ENCODE measurements around the gene RIC1. TPM values are rescaled to one million over a fixed set of nuclear protein-coding genes. Genes with fewer than 3 reads are reported as not detected.

The RIC1 gene
- total RNA-seq, 2 experiments from 2014 or later: 24.7 to 26.3 TPM

GRCh38 chr9:5596173-5596572 is 32.7 kb upstream of the RIC1 start:
- intact Hi-C loops (cut with DNase I, micrococcal nuclease): loop anchor here in 1 of 2 experiments (10.0 kb wide), 3 partner anchors 251 to 611 kb away; partner anchors contain the start of gene JAK2
- ChIA-PET POLR2A (interaction anchor here (0.8 to 2.0 kb wide), 5 partner anchors 24 to 917 kb away, joined by 3 to 6 read pairs (median 3); partner anchors contain the start of genes CD274, CDC37L1 and PLGRKT), CTCF (no interaction called here)
- Mint-ChIP-seq H3K9me3 (no peaks in the 10 kb centered on the region), H3K27ac (no peak overlapping the region), H3K36me3 (ENCODE audit: low read depth) (no peaks in the 10 kb centered on the region), H3K27me3 (no peaks in the 10 kb centered on the region), H3K4me1 (ENCODE audit: low read depth) (peaks cover 11% of the 10 kb centered on the region), H3K4me3 (no peak overlapping the region)
- no peaks in the 10 kb centered on the region for H3K27me3 ChIP-seq (ENCODE audit: control insufficient read depth in 1 of 2, insufficient read depth in 2 of 2, low read length in 2 of 2)
- ATAC-seq (ENCODE audit: poor library complexity) (no peak), DNase-seq (no peak)
- H3K36me3 ChIP-seq (ENCODE audit: insufficient read depth, low read length): no peaks in the 10 kb centered on the region
- no peak overlapping the region for H3K4me3 ChIP-seq (ENCODE audit: low read length)
- H3K4me1 ChIP-seq (ENCODE audit: insufficient read depth, low read length): peaks cover 6% of the 10 kb centered on the region
- H3K27ac ChIP-seq (ENCODE audit: low read depth in 1 of 2, low read length in 2 of 2): no peak overlapping the region
- H3K9me3 ChIP-seq (ENCODE audit: control insufficient read depth in 1 of 2, insufficient read depth in 1 of 2, low read length in 2 of 2): no peaks in the 10 kb centered on the region
- TF ChIP-seq CTCF (IDR thresholded peaks at IDR 0.05): no peak

GRCh38 chr9:5608298-5609225 is 20.3 kb upstream of the RIC1 start:
- intact Hi-C loops (cut with DNase I, micrococcal nuclease): no loop called here
- H3K9me3 Mint-ChIP-seq: no peaks in the 10 kb centered on the region
- peaks cover 4% of the 10 kb centered on the region for H3K4me1 ChIP-seq (ENCODE audit: insufficient read depth, low read length)
- peak overlapping the region; percentile 71 for H3K27ac Mint-ChIP-seq
- no peaks in the 10 kb centered on the region for H3K27me3 Mint-ChIP-seq
- peak in 3 of 14 experiments; percentile 17 to 26 (median 18) for DNase-seq
- peaks cover 39% of the 10 kb centered on the region for H3K4me1 Mint-ChIP-seq (ENCODE audit: low read depth)
- H3K27me3 ChIP-seq (ENCODE audit: control insufficient read depth in 1 of 2, insufficient read depth in 2 of 2, low read length in 2 of 2): no peaks in the 10 kb centered on the region
- H3K9me3 ChIP-seq (ENCODE audit: control insufficient read depth in 1 of 2, insufficient read depth in 1 of 2, low read length in 2 of 2): no peaks in the 10 kb centered on the region
- peak; percentile 62 for ATAC-seq (ENCODE audit: poor library complexity)
- no peak for TF ChIP-seq CTCF (IDR thresholded peaks at IDR 0.05)
- peak overlapping the region; percentile 42 for H3K4me3 ChIP-seq (ENCODE audit: low read length)
- H3K36me3 ChIP-seq (ENCODE audit: insufficient read depth, low read length): no peaks in the 10 kb centered on the region
- no peak overlapping the region for H3K27ac ChIP-seq (ENCODE audit: low read depth in 1 of 2, low read length in 2 of 2)
- POLR2A ChIA-PET: interaction anchor here (0.7 to 2.0 kb wide), 2 partner anchors 15 to 19 kb away, joined by 3 to 28 read pairs; partner anchors contain the start of gene RIC1
- H3K4me3 Mint-ChIP-seq: peak overlapping the region; percentile 83
- CTCF ChIA-PET: interaction anchor here (1.0 kb wide), 1 partner anchor 8 kb away, joined by 6 read pairs; no protein-coding TSS in a partner anchor
- no peaks in the 10 kb centered on the region for H3K36me3 Mint-ChIP-seq (ENCODE audit: low read depth)

- H3K27ac ChIP-seq (ENCODE audit: low read depth in 1 of 2, low read length in 2 of 2): no peak overlapping the region
- H3K4me1 ChIP-seq (ENCODE audit: insufficient read depth, low read length): peaks cover 4% of the 10 kb centered on the region
- H3K27me3 ChIP-seq (ENCODE audit: control insufficient read depth in 1 of 2, insufficient read depth in 2 of 2, low read length in 2 of 2): no peaks in the 10 kb centered on the region
- no peaks in the 10 kb centered on the region for H3K27me3 Mint-ChIP-seq
- no peak for ATAC-seq (ENCODE audit: poor library complexity)
- H3K9me3 Mint-ChIP-seq: no peaks in the 10 kb centered on the region
- CTCF ChIA-PET: interaction anchor here (1.0 kb wide), 1 partner anchor 9 kb away, joined by 6 read pairs; no protein-coding TSS in a partner anchor
- H3K9me3 ChIP-seq (ENCODE audit: control insufficient read depth in 1 of 2, insufficient read depth in 1 of 2, low read length in 2 of 2): no peaks in the 10 kb centered on the region
- peak overlapping the region; percentile 71 for H3K27ac Mint-ChIP-seq
- TF ChIP-seq CTCF (IDR thresholded peaks at IDR 0.05): no peak
- H3K4me3 Mint-ChIP-seq: peak overlapping the region; percentile 83
- POLR2A ChIA-PET: interaction anchor here (0.7 to 2.0 kb wide), 2 partner anchors 14 to 19 kb away, joined by 3 to 28 read pairs; partner anchors contain the start of gene RIC1
- H3K36me3 Mint-ChIP-seq (ENCODE audit: low read depth): no peaks in the 10 kb centered on the region
- H3K4me1 Mint-ChIP-seq (ENCODE audit: low read depth): peaks cover 39% of the 10 kb centered on the region
- DNase-seq: no peak
- intact Hi-C loops (cut with DNase I, micrococcal nuclease): no loop called here
- H3K36me3 ChIP-seq (ENCODE audit: insufficient read depth, low read length): no peaks in the 10 kb centered on the region
- peak overlapping the region; percentile 42 for H3K4me3 ChIP-seq (ENCODE audit: low read length)
Measured at GRCh38 chr9:5609226-5609596, 19.7 kb upstream of the RIC1 start.
